Iris pigment epithelial cell (primary cell): ENCODE measurements around the gene FAM83F.

ENCODE experiments used
- DNase-seq: peaks from one replicate; pipeline ENCODE4 v3.0.0-alpha.2; 2011; ENCODE audit warnings: low read depth

Gene FAM83F

DNA sequence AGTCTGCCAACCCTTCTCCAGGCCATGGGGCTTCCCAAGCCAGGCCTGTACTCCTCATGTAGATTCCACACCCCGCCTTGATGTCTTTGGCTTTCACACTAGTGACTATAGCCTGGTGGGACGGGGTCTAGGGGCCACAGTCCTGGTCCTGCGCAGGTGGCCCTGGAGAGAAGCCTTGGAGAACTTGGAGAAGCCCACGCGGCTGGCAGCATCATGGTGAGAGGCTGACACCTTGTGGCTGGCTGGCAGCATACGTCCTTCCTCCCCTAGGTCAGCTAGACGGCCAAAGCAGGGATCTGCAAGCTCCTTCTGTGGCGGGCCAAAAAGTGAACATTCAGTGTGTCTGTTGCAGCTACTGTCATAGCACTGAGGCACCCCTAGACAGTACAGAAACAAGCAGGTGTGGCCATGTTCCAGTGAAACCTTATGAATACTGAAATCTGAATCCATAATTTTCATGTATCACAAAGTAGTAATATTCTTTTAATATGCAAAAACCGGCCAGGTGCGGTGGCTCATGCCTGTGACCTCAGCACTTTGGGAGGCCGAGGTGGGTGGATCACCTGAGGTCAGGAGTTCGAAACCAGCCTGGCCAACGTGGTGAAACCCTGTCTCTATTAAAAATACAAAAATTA is 42.0 kb downstream of the FAM83F start:
- DNase-seq, result peak; percentile 79

DNA sequence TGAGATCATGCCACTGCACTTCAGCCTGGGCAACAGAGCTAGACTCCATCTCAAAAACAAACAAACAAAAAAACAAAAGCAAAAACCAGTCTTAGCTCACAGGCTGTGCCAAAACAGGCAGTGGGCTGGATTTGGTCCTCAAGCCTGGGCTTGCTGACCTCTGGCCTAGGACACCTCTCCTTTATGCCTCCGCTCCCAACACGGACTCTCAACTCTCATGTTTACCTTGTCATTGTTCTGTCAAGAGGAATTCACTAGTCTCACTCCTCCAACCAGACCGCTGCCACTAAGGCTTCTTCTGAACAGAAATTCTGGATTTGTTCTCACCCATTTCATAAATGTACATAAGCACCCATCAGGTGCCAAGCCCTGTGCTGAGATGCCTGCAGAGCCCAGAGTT is 42.6 kb downstream of the FAM83F start:
- no peak for DNase-seq

DNA sequence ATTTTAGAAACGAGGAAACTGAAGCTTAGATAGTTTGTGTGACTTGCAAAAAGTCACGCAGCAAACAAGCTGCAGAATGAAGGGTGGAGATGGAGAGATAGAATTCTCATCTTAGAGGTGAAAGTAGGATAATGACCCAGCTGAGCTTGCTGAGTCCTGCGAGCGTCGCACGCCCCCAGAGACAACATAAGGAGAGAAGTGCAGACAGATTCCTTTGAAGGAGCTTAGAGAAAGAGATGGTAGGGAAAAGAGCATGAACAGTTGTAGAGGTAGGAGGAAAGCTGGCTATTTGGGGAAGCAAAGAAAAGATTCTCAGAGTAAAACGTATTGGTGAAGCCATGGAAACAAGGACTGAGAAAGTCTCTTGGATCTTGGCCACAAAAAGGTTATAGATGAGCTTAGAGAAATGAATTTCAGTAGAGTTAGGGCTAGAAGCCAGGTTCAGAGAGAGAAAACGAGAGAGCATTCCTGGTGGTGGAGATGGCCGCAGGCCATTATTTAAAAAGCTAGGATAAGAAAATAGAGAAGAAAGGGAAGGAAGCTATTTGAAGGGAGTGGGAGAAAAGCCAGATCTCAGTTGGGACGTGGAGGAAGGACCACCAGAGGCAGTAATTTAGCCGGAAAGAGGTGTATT is 44.8 kb downstream of the FAM83F start:
- no peak for DNase-seq

DNA sequence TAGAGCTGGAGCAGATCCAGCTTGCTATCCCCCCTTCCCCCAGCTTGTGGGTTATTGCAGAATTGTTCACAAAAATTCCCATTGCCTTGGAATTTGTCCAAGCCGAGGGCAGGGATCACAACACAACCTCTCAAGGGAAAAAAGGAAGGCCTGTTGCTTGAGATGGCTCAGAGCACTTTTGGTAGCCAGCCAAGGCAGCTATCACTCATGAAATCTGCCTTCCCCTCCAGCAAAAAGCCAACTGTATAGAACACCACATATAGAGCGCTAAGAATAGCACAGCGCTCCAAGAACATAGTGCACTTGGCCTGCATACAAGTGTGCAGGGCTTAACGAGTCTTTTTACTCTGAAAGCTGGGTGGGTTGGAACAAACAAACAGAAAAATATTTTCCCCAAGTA is 46.2 kb downstream of the FAM83F start:
- DNase-seq, result peak; percentile 48

DNA sequence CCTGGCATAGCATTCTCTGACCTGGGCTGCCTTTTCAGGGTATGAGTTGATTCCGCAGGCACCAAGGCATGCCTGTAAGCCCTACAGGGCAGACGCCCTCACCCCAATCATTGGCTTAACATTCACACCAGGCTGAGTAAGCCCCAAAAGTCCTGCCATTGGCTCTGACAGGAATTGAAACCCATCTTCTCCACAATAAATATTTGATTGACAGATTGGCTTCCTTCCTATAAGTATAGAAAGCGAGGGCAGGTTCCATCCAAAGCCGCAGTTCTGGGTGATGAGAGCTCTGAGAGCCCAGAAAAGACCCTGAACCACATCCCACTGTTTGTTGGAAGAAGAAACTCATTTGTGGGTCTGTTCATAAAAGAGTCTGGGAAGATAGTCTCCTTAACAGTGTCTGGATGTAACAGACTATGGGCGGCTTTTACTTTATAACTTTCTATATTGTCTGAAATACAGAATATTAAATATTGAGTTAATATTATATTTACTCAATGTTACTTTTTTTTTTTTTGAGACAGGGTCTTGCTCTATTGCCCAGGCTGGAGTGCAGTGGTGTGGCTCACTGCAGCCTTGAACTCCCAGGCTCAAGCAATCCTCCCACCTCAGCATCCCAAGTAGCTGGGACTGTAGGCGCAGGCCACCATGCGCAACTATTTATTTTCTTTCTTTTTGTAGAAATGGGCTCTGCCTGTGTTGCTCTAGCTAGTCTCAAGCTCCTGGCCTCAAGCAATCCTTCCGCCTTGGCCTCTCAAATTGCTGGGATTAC is 46.8 kb downstream of the FAM83F start:
- no peak for DNase-seq

DNA sequence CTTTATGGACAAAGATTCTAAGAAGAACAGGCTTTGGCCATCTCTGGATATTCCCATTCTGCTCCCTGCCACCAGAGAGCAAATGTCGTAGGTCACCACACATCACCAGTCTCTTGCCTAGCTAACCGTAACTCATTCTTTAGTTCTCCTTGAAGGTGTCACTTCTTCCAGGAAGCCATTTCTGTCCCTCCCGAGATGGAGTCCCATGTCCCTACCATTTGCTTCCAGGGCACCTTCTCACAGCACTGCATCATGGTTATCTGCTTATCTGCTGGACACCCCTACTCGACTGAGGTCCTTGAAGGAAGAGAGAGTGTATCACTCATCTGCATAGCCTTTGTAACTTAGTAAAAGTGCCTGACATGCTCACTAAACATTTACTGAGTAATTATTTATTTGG is 47.6 kb downstream of the FAM83F start:
- no peak for DNase-seq

DNA sequence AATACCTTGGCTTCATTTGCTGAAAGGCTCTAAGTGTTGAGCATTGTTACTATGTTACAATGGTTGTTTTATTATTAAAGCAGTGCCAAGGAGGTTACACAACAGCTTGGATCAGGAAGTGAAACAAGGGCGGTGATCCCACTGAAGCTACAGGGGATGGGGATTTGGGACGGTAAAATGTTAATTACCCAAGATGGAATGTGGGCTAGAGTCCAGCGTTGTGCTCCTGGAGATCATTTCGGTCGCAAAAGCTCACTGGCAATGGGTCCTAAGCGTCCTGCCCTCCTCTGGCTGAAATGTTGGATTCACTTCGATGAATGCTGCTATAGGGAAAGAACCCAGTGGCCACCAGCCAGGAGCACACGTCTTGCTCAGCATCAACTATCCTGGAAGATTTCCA is 48.3 kb downstream of the FAM83F start:
- no peak for DNase-seq

DNA sequence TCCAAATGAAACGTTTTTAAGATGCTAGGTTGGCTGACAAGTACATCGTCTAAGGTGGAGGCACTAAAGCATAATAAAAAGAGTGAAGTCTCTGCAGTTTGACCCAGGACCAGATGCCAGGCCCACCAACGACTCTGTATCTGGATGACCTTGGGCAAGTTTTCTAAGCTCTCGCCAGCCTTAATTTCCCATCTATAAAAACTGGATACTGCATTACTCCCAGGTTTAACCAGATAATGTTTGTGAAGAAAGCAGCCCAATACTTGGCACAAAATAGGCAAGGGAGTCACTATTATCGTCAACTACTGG is 49.0 kb downstream of the FAM83F start:
- no peak for DNase-seq

DNA sequence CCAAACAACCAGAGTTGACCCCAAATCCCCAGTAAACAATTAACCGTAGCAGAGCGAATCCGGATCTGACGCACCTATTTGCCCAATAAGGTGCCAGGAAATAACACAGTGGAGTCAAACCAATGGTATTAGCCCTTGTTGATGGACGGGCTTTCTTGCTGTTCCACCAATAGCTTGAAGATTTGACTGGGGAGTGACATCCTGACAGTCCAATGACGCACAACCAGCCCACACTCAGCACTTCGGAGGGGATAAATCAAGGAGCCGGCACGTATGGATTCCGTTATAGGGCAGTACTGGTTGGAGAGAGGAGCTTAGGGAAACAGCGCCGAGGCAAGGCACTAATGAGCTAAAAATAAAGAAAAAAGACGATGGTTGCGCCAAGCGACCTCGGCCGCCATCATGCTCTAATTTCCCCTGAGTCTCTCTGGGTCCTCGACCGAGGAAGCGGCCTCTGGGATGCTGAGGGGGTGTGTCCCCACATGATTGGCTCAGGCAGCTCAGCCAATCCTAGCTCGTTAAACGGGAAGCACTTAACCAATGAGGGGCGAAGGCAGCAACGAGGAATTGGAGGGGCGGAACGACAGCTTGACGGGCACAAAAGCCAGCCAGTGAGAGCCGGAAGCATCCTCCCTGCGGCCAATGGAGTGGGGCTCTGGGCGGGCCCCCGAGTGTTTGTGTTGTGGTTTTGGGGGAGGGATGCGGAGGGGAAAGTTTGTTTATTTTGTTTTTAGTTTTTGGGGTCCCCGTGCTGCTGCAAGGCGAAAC is 49.5 kb downstream of the FAM83F start:
- peak; percentile 100 for DNase-seq

DNA sequence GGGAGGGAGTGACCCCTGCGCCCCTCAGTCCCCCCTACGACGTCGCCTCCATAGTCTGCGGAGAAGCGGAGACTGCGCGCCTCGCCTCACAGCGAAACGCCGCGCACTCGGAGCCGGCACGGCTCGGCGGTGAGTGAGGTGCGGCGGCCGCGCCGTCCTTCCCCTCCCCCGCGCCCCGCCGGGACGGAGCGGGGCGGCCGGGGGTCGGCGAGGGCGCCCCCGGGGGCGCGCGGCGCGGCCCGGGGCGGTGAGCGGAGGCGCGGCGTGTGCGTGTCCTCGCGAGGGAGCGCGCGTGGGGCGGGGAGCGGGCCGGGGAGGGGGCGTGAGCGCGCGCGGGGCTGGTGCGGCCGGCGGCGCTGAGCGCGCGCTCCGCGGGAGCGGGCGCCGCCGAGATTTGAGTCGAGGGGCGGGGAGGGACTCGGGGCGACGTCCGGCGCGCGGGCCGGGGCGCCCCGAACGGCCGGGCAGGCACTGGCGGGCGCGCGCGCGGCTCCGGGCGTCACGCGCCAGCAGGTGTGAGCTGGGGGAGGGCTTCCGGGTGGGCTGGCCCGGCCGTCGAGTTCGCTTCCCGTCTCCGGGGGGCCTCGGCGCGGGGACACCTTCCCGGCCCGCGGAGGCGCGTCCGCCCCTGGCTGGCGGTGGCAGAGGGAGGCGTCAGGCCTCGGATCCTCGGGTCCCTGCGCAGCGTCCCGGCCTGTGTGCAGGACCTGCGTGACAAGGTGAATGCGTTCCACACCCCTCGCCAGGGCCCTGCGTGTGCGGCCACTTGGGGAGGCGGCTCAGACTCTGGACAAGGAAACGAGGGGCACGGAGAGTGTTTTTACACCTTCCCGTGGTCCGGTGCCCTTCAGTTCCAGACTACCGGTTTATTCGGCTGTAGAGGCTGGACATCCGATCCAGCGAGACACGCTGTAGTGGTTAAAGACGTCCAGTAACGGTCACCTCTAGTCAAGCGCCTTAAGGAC is 50.4 kb downstream of the FAM83F start:
- peak; percentile 23 for DNase-seq

DNA sequence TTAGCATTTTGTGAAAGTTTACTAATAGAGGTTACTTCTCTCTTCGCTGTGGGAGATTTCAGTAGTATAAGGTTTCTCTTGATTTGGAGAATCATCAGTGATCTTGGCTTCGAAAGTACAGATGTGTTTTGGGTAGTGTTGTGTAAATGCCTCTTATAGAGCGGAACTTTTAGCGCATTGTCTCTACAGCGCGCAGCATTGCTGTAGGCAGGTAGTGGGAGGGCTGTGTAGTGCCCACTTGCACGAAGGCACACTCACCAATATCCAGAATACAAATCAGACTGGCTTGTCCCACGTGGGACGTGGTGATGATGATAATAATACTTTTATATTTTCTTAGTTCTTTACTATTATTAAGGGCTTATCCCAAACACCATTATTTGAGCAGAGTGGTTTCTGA is 51.4 kb downstream of the FAM83F start:
- no peak for DNase-seq

DNA sequence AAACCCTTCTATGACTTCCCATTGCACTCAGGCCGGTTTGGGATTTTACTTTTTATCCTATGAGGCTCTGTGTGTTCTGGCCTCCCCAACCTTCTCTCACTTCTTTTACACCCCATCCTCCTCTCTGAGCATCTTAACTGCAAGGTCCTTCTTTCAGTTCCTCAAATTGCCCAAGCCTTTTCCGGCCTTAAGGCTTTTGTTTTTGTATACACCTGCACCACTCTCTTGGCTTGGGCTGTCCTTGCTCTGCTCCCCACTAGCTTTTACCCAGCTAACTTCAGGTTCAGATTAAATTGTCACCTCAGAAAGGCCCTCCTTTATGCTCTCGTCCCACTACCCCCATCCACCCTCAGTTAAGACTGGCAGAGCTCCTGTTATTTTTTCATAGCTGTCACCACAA is 55.5 kb downstream of the FAM83F start:
- no peak for DNase-seq

DNA sequence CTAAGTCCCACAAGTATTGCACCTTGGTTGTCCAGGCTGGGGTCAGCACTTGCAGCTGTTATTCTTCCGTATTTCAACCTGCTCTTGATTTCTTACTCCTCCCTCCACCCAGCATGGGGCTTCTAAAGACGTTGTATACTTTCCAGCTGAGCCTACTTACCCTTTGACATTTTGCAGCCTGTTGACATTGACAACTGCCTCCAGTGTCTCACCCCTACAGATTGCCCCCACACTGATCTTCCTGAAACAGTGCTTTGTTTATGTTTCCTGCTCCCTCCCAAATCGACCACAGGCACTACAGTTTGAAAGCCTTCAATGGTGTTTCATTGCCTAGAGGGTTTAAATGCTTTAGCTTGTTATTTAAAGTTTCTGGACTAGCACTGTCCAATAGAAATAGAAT is 56.6 kb downstream of the FAM83F start:
- DNase-seq, result no peak

DNA sequence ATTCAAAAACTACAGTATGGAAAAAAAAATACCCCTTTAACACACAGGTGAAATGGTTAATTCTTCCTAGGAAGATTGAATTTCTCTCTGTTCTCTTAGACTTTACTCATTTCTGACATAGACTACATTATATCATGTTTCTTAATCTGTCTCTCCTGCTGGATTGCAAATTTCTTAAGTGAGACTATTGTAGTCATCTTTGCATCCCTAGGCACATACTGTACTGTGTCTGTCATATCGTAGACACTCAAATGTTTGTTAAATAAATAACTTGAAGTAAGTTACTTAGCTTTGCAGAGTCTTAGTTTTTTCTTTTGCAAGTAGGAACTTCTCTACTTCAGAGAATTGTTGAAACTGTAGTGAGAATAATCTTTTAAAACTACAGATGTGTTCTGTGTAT is 58.7 kb downstream of the FAM83F start:
- no peak for DNase-seq

DNA sequence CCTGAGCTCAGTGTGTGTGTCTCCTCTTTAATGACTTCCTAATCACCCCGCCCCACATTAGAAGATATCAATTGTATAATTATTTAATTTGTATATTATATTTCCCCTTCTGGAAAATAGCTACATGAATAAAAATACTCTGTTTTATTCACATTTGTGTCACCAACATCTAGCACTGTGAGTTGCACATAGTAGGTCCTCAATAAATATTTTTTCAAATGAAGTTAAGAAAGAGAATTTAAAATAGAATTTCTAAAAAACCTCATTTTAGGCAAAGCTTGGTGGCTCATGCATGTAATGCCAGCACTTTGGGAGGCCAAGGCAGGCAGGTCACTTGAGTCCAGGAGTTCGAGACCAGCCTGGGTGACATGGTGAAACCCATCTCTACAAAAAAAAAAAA is 59.7 kb downstream of the FAM83F start:
- no peak for DNase-seq

DNA sequence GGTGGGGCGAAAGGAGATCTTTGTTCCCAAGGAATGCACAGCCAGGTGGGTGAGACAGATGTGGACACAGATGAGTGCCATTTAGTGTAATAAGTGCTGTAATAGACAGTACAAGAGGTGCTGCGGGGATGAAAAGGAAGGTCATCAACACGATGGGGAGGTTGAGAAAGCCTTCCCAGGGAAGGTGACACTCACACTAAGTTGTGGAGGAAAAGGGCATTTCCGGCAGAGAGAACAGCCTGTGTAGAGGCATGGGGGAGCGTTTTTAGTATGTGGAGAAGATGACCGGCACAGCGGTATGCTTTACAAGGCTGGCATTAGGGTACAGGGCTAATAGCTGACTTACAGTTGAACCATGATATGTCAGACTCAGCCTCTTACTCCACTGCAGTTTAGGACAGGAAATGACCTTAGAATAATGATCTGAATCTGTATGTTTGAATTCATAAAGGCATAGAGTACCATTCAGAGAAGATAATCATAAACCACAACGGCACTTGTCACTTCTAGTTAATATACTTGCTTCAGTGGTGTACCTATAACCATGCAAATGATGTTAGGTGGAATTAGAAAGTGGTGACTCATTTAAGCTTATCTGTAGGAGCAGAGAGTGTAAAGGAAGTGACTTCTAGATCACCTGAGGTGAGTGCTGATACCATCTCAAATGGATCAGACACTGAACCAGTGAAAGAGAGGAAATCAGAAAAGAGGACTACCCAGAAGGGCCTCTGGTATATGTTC is 60.6 kb downstream of the FAM83F start:
- DNase-seq, result no peak

DNA sequence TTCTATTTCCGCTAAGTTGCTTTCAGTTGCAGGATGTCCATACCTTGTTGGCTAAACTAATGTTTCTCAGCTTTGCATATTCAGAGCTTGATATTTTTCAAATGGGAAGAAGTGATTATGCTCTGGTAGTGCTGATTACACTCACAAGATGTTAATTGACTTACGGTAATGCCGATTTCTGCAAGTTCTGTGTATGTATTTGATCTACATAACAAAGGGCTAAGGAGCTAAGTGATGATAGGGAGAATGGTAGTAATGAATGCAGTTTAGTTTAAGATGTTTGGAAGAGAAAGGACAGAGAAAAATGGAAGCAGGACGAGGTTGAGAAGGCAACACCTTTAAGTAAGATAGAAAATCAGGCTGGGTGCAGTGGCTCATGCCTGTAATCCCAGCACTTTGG is 61.4 kb downstream of the FAM83F start:
- no peak for DNase-seq

DNA sequence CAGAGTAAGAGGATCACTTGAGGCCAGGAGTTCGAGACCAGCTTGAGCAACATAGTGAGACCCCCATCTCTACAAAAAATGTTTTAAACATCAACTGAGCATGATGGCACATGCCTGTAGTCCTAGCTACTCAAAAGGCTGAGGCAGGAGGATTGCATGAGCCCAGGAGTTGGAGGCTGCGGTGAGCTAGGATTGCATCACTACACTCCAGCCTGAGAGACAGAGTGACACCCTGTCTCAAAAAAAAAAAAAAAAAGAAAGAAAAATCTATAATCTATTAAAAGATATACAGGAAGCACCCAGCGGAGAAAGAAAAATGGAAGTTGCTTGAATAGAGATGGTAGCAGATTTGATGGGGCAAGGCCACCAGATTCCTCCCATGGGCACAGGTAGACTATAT is 61.8 kb downstream of the FAM83F start:
- DNase-seq, result no peak

DNA sequence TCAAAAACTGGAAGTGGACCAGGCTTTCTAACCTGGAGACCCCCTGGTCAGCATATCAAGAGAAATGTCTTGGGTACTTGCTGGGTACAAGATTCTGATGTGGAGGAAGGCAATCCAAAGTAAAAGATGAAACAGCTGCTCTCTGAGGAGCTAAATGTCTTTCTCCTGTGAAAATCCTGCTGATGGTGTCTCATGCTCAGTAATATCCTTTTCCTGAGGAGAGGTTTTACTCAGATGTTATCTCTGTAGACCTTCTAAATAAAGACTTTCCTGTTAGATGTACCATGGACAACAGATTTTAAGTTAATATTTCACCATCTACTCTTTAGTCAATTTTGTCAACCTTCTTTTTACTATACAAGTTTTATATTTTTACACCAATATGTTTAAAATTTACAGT is 62.9 kb downstream of the FAM83F start:
- no peak for DNase-seq

DNA sequence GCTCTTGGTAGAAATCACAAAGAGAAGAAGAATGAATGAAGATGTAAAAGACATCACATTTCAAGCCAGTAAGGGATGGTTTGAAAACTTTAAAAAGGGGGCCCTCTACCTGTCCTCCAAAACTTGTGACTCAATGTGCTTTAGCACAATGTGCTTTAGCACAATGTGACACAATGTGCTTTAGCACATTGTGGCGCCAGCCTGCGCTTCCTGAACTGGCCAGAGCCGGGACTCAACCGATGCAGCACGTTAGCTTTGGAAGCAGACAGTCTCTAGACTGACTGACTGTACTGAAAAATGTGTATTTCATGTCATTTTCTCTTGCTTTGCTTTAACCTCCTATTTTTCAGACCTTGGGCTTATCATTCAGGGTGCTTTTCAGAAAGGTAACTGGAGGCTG is 63.5 kb downstream of the FAM83F start:
- DNase-seq, result no peak

DNA sequence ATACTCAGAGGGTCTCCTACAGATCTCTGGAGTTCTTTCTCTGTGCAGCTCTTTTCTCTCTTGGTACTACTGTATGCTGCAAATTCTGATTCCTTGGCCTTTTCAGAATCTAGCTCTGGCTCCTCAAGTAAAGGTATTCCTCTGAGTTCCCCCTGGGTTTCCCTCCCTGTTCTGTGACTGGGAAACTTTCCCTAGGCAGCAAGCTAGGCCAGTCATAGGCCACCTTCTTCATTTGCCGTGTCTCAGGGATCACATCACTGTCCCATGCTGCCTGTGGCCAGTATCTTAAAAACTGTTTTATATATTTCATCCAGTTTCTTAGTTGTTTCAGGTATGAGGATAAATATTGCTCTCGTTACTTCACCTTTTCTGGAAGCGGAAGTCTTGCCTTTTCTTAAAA is 71.2 kb downstream of the FAM83F start:
- DNase-seq, result no peak
